COLO829 (cell line): ENCODE data around the gene RPL7A.
A peak's percentile ranks its signal among the peaks of the same experiment; 100 is the strongest.

Experiments used
- DNase-seq: peaks from one replicate; pipeline ENCODE4 v3.0.0; 2012; ENCODE audit warnings: low spot score

Gene RPL7A

DNA sequence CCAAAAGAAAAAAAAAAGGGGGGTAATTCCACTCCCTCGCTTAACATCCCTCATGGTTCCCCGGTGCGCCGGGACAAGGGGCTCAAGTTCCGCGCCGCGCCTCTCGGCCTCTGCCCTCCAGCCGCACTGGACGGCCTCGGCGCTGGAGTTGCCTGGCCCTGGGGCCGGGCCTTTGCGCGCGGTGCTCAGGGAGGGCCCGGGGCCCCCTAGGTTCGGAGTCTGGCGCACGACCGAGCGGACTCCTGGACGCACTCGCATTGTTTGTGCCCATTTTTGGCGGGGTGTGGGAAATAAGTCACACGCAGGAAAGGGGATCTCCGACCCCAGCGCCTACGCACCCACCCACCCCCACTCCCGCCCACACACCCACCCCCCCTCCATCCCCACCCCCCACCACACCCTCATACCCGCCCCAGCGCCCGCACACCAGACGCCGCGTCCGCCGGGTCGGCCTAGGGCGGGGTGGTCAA, 468 bp upstream of the RPL7A start:
- DNase-seq = no peak

DNA sequence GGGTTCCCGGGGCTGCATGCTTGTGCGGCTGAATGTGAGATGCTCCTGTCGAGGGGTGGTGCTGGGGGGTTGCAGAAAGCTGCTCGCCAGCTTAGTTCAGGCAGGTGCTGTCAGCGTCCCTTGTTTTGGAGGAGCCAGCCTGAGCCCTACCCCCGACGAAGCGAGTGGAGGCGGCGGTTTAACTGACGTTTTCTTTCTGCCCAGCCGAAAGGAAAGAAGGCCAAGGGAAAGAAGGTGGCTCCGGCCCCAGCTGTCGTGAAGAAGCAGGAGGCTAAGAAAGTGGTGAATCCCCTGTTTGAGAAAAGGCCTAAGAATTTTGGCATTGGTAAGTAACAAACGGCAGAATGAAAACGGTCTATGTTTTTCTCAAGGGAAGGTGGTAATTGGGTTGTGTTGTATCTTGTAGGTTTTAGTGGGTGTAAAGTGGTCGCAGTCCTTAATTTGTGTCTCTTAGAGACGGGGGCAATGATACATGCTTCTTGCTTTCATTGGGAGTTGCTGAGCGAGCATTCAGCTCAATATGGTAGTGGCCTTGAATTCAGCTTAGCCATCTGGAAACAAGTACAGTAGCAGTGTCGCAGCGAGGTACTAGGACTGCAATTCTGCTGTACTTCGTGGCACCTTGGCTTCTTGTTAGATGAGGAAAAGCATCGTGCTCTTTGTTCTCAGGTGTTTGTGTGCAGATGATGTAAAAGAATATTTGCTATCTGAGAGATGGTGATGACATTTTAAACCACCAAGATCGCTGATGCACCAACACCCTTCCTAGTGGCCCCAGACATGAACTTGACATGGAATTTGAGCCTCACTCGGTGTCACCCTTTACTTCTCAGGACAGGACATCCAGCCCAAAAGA, 928 bp downstream of the RPL7A start:
- no peak for DNase-seq

DNA sequence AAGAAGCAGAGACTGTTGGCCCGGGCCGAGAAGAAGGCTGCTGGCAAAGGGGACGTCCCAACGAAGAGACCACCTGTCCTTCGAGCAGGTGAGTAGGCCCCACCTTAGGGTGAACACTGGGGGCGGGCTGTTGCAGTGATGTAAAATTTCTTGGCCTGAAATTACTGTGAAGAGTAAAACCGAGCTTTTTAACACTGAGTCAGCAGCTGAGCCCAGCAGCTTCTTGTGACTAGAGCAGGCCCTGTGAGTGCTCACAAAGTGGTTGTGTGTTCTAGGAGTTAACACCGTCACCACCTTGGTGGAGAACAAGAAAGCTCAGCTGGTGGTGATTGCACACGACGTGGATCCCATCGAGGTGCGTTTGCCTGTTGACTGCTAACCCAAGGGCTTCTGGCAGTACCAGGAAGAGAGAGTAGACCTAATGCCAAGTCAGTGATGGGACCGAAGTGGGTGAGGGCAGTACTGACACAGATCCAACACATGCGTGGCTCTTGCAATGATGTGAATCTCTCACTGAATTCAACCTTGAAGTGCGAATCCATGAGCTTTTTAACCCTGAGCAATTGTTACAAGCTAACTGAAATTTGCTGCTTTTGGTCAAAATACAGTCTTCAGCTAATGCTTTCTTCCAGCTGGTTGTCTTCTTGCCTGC, 2.1 kb downstream of the RPL7A start:
- no peak for DNase-seq

DNA sequence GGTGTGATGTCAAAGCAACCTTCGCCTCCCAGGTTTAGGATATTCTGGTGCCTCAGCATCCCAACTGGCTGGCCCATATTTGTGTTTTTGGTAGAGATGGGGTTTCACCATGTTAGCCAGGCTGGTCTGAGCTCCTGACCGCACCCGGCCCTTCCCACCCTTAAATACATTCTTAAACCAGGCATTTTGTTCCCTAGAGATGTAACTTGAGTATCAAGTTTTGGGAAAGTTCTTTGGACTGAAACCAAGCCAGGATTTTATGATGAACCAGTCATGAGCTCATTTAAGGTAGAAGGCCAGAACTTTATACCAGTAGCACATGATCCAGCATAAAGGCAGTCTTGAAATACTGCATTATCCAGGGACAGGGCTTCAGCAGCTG, 3.5 kb downstream of the RPL7A start:
- DNase-seq = no peak

DNA sequence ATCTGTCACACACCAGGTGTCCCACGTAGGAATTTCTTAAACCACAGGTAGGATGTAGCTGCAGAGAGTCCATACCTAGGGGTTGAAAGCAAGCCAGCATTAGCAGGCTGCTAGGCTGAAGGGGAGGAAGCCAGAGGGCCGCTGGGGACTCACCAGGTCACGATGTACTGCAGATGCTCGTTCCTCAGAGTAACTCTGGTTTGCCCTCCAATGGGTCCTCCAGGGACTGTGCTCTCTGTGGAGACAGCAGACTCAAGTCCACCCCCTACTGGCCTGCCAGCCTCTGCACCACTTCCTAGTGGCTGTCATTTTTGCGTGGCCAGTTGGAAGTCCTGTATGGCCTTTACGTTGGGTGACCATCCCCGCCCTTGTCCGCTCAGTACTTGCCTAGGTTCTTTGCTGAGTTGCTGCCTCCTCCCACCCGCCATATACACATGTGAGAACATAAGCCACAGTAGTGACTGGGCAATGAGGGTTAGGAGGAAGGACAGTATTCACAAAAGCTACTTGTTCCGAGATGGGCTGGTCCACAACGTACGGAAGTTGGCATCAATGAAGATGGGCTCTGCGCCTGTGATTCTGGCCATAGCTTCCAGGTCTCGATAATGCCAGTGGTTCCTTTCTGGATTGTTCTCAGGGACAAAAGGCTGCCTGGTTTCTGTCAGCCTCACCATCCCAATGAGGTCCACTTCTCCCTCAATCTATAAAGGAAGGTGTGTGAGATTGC, 4.1 kb downstream of the RPL7A start:
- peak; percentile 76 for DNase-seq

DNA sequence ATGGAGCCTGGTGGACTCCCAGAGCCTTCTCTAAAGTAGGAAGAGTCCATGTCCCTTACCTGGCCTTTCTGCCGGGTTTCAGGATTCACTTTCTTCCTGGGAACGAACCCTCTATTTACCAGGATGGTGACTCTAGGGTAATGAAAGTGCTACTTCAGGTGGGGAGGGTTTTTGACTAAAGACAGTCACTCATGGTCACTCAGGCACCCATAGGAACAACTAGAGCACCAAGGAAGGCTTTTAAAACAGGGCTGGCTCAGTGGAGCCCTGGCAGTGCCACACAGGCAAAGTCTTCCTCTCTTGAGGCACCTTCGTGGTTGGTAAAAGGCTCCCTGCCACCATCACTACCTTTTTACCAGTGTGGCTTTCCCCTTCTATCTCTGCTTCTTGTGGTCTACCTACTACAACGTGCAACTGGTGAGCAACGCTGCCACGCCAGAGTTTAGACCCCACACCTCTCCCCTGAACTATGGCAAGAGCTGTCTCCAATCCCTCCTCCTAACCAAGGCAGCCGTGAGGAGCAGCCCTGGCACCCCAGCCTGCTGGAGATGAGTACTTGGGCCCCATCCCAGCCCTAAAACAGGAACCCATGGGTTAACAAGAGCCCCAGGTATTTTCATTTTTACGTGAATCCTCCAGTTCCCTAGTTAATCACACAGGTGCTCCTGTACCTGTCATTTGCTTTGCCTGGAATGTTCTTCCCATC, 4.8 kb downstream of the RPL7A start:
- no peak for DNase-seq

DNA sequence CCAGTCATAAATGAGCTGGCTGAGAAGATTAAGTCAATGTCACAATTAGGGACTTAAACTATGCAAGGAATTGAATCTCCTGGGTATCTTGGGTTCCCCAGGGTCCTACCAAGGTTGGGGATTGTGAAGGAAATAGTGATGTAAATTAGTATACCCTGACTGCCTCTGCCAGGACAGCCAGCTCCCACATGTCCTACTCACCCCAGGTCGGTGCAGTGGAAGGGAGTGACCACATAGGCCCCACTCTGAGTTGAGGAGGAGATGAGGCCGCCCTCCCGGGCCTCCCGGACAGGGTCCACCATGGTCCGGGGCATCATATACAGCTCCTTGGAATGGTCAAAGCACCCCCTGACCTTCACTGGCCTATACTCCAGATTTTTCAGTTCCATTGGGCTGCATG, 5.5 kb downstream of the RPL7A start:
- no peak for DNase-seq

DNA sequence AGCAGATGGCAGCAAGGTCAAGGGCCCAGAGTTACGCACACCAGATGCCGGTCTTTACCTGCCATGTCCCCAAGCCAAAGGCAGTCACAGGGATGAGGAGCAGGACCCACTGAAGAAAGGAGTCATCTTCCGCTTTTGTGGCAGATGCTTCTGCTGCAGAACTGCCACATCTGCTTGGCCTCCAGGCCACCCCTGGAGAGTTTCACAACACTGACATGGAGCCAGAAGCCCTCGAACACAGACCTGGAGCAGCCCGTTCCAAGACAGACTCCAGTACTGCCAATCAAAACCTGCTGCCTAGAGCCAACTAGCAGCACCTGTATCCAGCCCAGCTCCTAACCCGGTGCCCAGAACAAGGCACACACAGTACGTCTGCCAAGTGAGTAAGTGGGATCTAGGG, 6.7 kb downstream of the RPL7A start:
- DNase-seq = no peak

DNA sequence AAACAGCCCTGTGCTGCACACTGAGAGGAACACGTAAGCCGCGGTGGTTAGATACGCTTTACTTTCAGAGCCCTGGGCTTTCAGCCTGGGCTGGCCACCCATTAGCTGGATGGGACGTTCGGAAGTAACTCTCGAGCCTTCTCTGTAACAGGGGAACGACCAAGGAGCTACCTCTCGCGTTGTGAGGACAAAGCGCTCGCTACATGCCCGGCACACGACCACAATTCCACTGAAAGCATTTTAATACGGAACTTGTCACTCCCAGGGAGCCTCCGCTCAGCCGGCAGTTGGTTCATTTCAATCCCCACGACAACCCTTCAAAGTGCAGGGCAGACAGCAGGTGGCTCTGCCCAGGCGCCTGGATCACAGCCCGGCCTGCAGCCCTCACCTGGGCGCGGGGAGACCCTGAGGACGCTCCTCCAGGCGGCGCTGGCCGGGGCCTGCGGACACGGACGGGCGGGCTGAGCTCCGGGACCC, 7.9 kb downstream of the RPL7A start:
- no peak for DNase-seq

DNA sequence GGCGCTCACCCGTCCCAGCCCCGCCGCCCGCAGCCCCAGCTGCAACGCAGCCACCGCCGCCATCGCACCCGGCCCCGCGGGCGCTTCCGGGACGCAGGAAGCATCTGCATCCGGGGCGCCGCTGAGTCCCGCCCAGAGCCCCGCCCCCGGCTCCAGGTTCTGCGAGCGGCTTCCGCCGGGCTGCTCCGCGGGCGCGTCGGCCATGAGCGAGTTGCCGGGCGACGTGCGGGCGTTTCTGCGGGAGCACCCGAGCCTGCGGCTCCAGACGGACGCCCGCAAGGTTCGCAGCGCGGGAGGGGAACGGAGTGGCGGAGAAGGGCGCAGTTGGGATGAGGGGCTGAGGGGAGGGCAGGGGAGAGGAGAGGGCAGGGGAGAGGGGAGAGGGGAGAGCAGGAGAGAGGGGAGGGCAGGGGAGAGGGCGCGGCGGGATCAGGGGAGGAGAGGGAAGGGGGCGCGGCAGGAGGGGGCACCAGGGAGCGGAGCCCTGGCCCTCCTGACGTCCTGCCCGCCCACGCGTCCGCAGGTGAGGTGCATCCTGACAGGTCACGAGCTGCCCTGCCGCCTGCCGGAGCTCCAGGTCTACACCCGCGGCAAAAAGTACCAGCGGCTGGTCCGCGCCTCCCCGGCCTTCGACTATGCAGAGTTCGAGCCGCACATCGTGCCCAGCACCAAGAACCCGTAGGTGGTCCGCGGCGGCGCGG, 8.5 kb downstream of the RPL7A start, which contains the start of the genes SURF1 and SURF2:
SURF1 (minus strand) TSS at position 97 of the 701 bp plus-strand sequence; CDS start at position 63, 34 bp downstream.
SURF2 (plus strand) TSS at position 160 of the 701 bp plus-strand sequence; CDS start at position 203, 43 bp downstream.
- DNase-seq = peak; percentile 76

DNA sequence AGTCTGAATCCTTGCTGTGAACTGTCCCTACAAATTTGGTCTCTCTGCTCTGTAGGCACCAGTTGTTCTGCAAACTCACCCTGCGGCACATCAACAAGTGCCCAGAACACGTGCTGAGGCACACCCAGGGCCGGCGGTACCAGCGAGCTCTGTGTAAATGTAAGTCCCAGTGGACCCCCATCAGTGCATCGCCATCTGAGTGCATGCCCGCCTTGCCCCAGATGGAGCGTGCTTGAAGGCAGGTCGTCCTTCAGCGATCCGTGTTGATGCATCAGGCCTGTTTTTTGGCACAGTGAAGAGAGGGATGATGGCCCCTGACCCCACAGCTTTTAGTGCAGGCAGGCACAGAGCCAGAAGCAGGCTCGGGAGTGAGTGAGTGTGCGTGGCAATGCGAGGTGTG, 9.6 kb downstream of the RPL7A start:
- no peak for DNase-seq

DNA sequence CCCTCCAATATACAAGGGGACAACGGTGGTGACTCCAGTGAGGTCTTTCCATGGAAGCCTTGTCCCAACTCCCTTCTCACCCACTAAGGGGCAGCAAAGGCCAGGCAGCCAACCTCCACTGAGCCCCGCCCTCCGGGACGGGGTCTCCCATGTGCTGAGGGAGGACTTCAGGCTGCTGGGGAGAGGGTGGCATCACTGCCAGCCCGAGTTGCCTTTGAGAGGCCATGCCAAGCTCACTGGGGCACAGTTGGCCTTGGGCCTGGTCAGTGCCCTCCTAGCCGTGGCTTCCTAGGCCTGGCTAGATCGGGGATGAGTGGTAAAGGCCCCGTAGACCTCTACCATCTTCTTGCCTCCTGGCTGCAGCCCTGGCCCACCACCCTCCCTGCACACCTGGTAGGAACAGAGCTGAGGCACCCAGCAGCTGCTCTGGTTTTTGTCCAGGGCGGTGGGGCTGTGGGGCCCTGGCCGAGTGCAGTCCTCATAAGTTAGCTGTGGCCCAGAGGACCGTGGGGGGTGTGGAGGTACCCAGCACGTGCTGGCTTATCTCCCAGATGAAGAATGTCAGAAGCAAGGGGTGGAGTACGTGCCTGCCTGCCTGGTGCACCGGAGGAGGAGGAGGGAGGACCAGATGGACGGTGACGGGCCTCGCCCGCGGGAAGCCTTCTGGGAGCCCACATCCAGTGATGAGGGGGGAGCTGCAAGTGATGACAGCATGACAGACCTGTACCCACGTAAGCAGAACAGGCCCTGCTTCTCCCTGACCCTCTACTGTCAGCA, 11.6 kb downstream of the RPL7A start:
- DNase-seq = no peak

DNA sequence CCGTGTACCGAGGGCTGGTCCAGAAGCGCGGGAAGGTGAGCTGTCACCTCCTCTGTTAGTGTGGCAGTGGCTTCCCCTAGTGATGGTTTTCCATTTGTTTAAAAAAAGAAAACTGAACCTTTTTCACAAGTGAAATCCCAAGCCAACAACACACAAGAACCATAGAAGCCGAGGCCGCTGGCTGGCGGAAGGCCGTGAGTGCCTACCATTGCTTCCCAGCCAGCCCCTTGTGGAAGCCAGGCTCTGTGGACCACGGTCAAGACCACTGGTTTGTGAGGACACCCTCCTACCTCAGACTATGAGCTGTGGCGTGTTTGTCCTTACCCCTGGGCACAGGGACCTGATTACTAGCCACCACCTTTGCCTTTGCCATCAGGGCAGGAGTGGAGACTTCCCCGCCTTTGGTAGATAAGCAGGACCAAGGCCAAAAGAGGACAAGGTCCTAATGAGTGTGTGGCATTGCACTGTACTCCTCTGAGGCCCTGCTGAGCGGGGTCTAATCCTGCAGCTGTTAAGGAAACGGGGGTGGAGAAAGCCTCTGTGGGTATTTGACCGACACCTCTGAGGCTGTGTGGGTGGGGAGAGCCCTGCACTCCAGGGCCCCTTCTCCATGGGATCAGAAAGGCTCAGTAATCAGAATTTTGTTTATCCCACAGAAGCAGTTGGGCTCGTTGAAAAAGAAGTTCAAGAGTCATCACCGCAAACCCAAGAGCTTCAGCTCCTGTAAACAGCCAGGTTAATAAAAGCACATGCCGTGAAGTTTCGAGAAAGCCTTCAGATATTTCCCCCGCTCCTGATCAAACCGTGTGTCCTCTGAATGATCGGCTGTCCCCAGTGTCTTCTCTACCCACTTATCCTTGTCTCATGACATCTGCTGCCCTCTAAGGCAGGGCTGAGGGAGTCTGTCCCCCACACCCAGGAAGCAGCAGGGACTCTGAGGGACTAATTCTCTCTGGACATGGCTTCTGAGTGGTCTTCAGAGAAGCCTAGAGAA, 12.7 kb downstream of the RPL7A start:
- DNase-seq = no peak

DNA sequence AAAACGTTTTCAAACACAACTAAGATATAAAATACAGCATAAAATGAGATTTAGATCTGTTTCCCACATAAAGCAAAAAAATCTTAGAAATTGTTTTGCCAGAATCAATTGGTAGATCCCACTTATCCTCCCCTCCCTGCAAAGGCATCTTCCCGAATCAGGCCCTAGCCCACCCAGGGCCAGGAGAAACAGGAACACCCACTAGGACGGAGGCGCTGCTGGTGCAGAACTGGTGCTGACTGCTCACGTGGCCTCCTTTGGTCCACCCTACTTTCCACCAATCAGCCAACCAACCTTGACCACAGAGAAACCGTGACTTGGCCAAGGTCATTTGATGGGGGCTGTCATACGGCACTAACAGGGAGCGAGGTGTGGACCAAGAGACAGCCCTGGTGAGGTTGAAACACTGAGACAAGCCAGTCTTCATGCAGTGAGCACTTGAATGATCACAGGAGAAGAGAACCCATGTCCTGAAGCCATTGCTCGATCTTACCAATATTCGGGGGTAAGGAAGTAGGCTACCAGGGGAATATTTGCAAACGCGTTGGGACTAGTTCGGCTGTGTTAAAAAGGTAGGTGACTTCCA, 13.6 kb downstream of the RPL7A start:
- no peak for DNase-seq

DNA sequence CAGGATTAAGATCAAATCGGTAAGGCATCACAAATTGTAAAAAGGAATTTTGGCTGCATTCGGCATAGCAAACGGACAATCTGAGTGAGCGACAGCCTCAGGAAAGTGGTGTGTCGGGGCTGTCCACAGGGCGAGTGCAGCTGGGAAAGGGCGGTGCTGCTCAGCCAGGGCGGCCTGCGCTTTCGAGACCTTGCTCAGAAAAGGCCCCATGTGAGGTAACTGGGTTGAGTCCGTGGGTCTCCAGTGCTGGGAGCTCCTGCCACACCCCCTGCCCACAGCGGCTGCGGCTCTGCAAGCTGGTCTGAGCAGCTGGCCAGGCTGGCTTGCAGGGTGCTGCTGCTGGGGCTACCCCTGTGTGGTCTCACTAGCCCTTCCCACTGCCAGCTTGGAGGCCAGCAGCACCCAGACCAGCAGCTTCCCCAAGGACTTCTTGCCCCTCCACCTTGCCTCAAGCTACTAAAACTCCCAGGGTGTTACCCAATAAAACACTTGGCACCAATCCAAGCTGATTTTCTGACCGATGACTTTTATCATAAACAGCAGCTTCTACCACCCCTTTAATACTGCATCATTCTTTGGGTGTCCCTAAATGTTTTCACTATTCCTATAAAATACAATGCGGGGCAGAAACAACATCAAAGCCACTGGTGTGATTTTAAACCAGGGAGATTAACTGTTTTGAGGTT, 14.5 kb downstream of the RPL7A start:
- DNase-seq = no peak

DNA sequence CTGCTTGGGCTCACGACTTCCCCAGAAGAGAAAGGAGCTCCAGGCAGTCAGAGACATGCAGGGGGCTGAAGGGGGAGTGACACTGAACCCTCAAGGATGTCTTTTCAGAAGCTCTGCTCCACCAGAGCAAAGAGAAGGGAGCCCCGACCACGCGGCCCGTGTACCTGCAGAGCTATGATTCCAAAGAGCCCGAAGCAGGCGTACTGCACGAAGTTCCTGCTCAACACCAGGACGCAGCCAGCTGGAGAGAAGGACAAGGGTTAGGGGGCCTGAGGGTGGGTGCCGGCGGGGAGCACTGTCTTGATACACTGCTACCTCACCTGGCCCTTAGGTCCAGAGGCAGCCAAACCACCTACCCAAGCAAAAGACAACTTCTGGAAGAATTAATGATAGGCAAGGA, 18.4 kb downstream of the RPL7A start:
- no peak for DNase-seq

DNA sequence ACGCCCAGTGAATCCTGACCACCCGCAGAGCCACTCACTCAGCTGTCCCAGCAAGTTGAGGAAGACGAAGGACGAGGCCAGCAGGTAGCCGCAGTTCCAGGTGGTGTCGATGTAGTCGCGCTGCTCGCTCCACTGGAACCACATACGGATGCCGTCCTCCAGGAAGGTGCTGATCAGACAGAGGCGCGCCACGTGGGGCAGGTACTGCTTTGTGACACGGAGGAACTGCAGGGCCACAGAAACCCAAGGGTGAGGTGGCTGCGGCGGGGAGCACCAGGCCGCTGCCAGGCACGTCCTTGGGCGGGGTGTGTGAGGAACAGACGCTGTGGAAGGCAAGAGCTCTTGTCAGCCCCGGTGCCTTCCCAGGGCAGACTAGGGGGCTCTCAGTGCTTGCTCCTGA, 19.2 kb downstream of the RPL7A start:
- DNase-seq = no peak

DNA sequence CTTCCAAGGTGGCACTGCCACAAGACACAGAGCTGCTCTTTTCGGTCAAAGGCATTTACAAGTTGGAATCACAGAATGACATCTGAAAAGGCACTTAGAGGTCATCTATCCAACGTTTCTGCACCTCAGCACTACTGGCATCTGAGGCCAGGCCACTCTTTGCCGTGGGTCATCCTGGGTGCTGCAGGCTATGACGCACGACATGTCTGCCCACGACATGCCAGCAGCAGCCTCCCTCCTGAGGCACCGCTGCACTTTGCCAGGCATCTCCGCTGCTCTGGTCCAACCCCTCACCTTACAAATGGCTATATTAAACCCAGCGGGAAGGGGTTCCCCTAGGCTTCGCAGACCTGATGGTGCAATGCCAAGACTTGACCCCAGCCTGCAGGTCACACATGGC, 19.8 kb downstream of the RPL7A start:
- no peak for DNase-seq
